RWPE2 (cell line): ENCODE measurements around the gene STAT5A.
A peak's percentile ranks its signal among the peaks of the same experiment; 100 is the strongest.

Experiments used
- ATAC-seq: fragments of 200-7000 bp; cut with Tn5 transposase; 3 replicates; pipeline ENCODE4 v1.9.1; 2021; ENCODE audit warnings: low read depth
- DNase-seq: peaks from one replicate; pipeline ENCODE4 v3.0.0-alpha.2; 2020; ENCODE audit warnings: low spot score
- H3K27ac ChIP-seq: fragments of 450-650 bp; 2 replicates; pipeline ENCODE4 v1.5.1; 2017; ENCODE audit warnings: mild to moderate bottlenecking; ENCODE audit not compliant: poor library complexity, severe bottlenecking
- H3K27me3 ChIP-seq: fragments of 250-450 bp; sonication (Bioruptor Pico); 2 replicates; pipeline ENCODE4 v1.5.1; 2021; ENCODE audit warnings: mild to moderate bottlenecking, moderate library complexity; ENCODE audit not compliant: insufficient read depth, poor library complexity, severe bottlenecking
- H3K36me3 ChIP-seq: fragments of 250-450 bp; sonication (Bioruptor Pico); 2 replicates; pipeline ENCODE4 v1.5.1; 2020; ENCODE audit warnings: low read depth, mild to moderate bottlenecking, moderate library complexity
- H3K4me1 ChIP-seq: fragments of 250-450 bp; sonication (Bioruptor Pico); 2 replicates; pipeline ENCODE4 v1.5.1; 2021; ENCODE audit warnings: mild to moderate bottlenecking, moderate library complexity; ENCODE audit not compliant: insufficient read depth, poor library complexity, severe bottlenecking
- H3K4me3 ChIP-seq: fragments of 250-450 bp; sonication (Bioruptor Pico); 2 replicates; pipeline ENCODE4 v1.5.1; 2021; ENCODE audit warnings: mild to moderate bottlenecking, moderate library complexity; ENCODE audit not compliant: severe bottlenecking
- H3K9me3 ChIP-seq: fragments of 250-450 bp; sonication (Bioruptor Pico); 2 replicates; pipeline ENCODE4 v1.5.1; 2021; ENCODE audit warnings: mild to moderate bottlenecking, moderate library complexity; ENCODE audit not compliant: severe bottlenecking
- TF ChIP-seq, protein P1 (sequence below): fragments of 450-650 bp; IDR thresholded peaks from one replicate; pipeline ENCODE4 v1.5.1; 2017; ENCODE audit warnings: mild to moderate bottlenecking, moderate library complexity; ENCODE audit not compliant: poor library complexity, severe bottlenecking

The STAT5A gene

DNA sequence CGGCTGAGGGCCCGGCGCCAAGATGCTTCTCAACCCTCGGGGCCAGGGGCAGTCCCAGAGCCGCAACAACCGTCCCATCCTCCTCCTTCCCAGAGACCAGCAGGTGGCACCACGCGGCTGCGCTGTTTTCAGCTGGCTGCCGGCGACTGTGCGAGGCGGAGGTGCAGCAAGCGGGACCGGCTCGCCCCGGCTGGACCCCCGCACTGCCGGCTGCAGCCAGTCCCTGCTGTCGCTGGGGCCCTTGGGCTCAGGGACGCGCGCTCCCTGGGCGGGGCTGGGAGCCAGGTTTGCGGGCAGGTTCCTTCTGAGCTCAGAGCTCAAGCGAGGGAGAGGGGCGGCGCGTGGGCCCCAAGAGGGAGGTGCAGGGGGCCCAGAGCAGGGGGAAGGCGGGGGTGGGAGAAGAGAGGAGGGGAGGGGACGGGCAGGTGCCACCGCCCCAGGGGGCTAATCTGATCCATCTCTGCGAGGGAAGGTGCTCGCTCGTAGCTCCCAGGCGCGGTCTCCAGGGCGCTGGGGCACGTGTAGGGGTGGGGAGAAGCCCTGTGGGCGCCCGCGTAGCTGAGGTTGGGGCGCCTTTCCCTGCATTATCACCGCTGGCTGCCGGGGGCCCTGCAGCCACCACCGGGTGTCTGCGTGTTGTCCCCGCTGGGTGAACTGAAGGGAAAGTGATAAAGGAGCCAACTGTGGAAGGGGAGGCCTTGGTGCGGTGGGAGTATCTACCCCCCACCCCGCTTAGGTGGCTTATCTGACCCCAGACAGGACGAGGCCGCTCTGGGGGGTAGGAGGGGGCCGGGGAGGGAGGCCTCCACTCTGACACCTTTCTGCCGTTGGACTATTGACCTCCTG lies 24.2 kb downstream of the STAT5A start:
- Histone ChIP-seq H3K27me3 (no peaks in the 10 kb centered on the region), H3K27ac (no peak overlapping the region), H3K36me3 (peaks cover 27% of the 10 kb centered on the region), H3K9me3 (no peaks in the 10 kb centered on the region), H3K4me3 (no peak overlapping the region), H3K4me1 (no peaks in the 10 kb centered on the region)
- DNase-seq (no peak), ATAC-seq (peak; percentile 62)
- TF ChIP-seq, protein P1, sequence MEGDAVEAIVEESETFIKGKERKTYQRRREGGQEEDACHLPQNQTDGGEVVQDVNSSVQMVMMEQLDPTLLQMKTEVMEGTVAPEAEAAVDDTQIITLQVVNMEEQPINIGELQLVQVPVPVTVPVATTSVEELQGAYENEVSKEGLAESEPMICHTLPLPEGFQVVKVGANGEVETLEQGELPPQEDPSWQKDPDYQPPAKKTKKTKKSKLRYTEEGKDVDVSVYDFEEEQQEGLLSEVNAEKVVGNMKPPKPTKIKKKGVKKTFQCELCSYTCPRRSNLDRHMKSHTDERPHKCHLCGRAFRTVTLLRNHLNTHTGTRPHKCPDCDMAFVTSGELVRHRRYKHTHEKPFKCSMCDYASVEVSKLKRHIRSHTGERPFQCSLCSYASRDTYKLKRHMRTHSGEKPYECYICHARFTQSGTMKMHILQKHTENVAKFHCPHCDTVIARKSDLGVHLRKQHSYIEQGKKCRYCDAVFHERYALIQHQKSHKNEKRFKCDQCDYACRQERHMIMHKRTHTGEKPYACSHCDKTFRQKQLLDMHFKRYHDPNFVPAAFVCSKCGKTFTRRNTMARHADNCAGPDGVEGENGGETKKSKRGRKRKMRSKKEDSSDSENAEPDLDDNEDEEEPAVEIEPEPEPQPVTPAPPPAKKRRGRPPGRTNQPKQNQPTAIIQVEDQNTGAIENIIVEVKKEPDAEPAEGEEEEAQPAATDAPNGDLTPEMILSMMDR, result peak; percentile 65

DNA sequence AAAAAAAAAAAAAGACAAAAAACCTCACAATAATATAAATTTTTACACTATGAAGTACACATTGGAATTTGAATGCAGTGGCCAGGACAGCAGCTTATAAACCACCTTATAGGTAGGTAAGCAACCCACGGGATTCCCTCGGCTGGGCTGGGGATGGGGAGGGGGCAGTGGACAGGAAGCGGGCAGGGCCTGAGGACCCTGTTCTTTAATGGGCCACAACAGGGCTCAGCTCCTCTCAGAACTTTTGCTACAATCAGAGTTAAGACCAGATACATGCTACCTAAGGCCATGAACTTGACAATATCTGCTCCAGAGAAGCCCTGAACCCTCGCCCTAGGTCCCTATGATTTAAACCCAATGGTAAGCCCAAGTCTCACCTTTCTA lies 25.1 kb downstream of the STAT5A start:
- H3K27ac ChIP-seq, result no peak overlapping the region
- peaks cover 29% of the 10 kb centered on the region for H3K36me3 ChIP-seq
- H3K4me1 ChIP-seq, result no peaks in the 10 kb centered on the region

DNA sequence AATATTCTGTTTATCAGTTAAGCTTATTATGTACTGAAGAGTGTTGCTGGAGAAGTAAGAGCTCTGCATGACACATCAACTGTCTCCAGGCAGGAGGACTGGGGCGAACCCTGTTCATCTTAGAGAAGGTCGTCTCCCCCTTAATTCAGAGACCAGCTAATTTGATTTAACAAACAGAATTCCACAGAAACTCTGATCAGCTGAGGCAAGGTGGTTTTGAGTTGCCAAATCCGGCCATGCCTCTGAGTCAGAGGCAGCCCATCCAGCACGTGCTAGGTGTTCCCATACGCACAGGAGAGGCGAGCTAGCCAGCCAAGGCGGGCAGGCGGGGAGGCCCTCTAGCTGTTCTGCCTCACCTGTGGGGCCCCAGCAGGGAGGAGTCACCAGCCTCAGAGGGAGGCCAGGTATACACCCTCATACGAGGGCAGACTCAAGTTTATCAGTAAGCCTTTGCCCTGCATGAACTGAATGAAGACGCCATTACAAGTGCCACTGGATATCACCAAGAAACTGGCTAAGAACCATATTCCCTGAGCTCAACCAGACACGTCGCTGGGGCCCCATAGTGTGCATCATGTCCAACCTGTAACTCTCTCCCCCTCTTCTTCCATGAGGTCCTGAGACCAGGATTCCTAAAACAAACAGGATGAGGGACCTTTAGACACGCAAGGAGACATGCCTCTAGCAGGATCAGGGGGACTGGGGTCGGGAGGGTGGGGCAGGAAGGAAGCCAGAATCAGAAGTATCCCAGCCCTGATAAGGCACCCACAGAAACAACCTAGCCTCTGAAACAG lies 25.7 kb downstream of the STAT5A start:
- DNase-seq, result no peak
- H3K27ac ChIP-seq, result no peak overlapping the region
- ATAC-seq, result peak; percentile 37; the same call in 2 of the 3 replicates
- H3K36me3 ChIP-seq, result peaks cover 35% of the 10 kb centered on the region
- TF ChIP-seq, protein P1, result no peak
- H3K9me3 ChIP-seq, result no peaks in the 10 kb centered on the region
- H3K27me3 ChIP-seq, result no peaks in the 10 kb centered on the region
- H3K4me3 ChIP-seq, result no peak overlapping the region
- H3K4me1 ChIP-seq, result no peaks in the 10 kb centered on the region

More for the DNA sequence above, 25.1 kb downstream of the STAT5A start:
- Histone ChIP-seq H3K27me3 (no peaks in the 10 kb centered on the region), H3K9me3 (no peaks in the 10 kb centered on the region), H3K4me3 (no peak overlapping the region)
- TF ChIP-seq, protein P1, result no peak
- no peak for DNase-seq
- no peak for ATAC-seq

DNA sequence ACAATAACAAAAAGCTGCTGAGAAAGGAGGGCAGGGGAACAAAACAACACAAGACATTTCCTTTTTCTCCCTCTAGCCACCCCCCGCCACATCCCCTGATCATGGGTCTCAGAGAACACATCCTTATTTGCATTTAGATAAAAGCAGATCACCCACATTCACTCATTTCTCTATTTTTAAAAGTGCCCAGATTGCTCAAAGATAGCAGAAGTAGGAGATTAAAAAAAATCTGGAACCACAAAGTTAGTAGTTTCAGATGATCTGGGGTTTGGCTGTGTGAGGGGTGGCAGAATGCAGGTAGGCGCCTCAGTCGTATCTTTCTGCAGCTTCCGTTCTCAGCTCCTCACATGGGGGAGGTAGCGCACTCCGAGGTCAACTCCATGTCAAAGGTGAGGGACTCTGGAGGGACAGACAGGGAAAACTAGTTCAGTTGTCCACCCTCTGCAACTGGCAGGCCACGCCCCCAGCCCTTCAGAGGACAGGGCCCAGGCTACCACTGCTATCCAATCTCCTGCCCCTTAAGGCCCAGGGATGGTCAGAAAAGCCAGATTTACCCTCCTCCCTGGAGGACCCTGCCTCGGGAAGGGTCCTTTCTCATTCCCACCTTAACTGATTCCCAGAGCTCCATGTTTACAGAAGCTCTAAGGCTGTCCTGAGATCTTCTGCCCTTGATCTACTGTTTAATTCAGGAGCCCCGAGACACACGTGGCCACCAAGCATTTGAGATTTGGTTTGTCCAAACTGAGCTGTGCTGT lies 27.3 kb downstream of the STAT5A start:
- no peak for ATAC-seq
- H3K36me3 ChIP-seq, result peaks cover 45% of the 10 kb centered on the region
- TF ChIP-seq, protein P1, result no peak
- no peak overlapping the region for H3K27ac ChIP-seq
- peaks cover 8% of the 10 kb centered on the region for H3K4me1 ChIP-seq
- no peak overlapping the region for H3K4me3 ChIP-seq
- DNase-seq, result no peak
- no peaks in the 10 kb centered on the region for H3K27me3 ChIP-seq
- H3K9me3 ChIP-seq, result no peaks in the 10 kb centered on the region
